CD14-positive monocyte (primary cell): ENCODE measurements around the gene TOM1L2. TPM values are rescaled to one million over a fixed set of nuclear protein-coding genes. Genes with fewer than 3 reads are reported as not detected.

ENCODE experiments used
- DNase-seq, 3 donors: peaks; one replicate each; pipeline ENCODE4 v3.0.0-alpha.2; 2011 to 2022
- H2AFZ ChIP-seq: 2 replicates; pipeline ENCODE4 v1.6.0; 2012; ENCODE audit warnings: mild to moderate bottlenecking, low read depth, low read length, inconsistent platforms; ENCODE audit not compliant: insufficient read depth, poor library complexity, severe bottlenecking
- H3K27ac ChIP-seq, 2 donors: 1 replicate in 1 of 2; 2 replicates in 1 of 2; pipeline ENCODE4 v1.5.1; 2012 to 2013; ENCODE audit warnings: low read length in 2 of 2, control low read depth in 1 of 2, inconsistent platforms in 1 of 2, low read depth in 1 of 2, mild to moderate bottlenecking in 1 of 2
- H3K27me3 ChIP-seq, 2 donors: one replicate each; pipeline versions ENCODE4 v1.6.0 to v1.6.1; 2011 to 2013; ENCODE audit warnings: low read length in 2 of 2; ENCODE audit not compliant: control insufficient read depth in 2 of 2, insufficient read depth in 2 of 2
- H3K36me3 ChIP-seq, 2 donors: replicated peaks in 1 of 2; 1 replicate in 1 of 2; 2 replicates in 1 of 2; pipeline versions ENCODE4 v1.5.1 to v1.6.1; 2012 to 2013; ENCODE audit warnings: low read length in 2 of 2, control low read depth in 1 of 2, inconsistent platforms in 1 of 2, mild to moderate bottlenecking in 1 of 2; ENCODE audit not compliant: insufficient read depth in 2 of 2, control insufficient read depth in 1 of 2
- H3K4me1 ChIP-seq, 2 donors: 1 replicate in 1 of 2; 2 replicates in 1 of 2; pipeline versions ENCODE4 v1.5.1 to v1.6.1; 2012 to 2013; ENCODE audit warnings: low read length in 2 of 2, control low read depth in 1 of 2, inconsistent platforms in 1 of 2, mild to moderate bottlenecking in 1 of 2, moderate library complexity in 1 of 2; ENCODE audit not compliant: insufficient read depth in 2 of 2, control insufficient read depth in 1 of 2
- H3K4me2 ChIP-seq: replicated peaks from 2 replicates; pipeline ENCODE3; 2012; ENCODE audit warnings: low read length, moderate library complexity, mild to moderate bottlenecking; ENCODE audit not compliant: poor library complexity, severe bottlenecking; ENCODE audit errors: extremely low read depth
- H3K4me3 ChIP-seq, 3 experiments: fragments of 200-600 bp in 1 of 3; sonication (generic) in 1 of 3; replicated peaks in 1 of 3; 1 replicate in 2 of 3; 2 replicates in 1 of 3; pipeline ENCODE4 v1.5.1; 2011 to 2013; ENCODE audit warnings: low read length in 3 of 3, mild to moderate bottlenecking in 3 of 3, control low read depth in 2 of 3, low read depth in 2 of 3, inconsistent platforms in 1 of 3, moderate library complexity in 1 of 3
- H3K79me2 ChIP-seq: 2 replicates; pipeline ENCODE4 v1.6.0; 2012; ENCODE audit warnings: mild to moderate bottlenecking, control low read depth, inconsistent platforms, low read length, moderate library complexity; ENCODE audit not compliant: insufficient read depth
- H3K9ac ChIP-seq: 2 replicates; pipeline ENCODE4 v1.6.0; 2017; ENCODE audit warnings: low read length, mild to moderate bottlenecking; ENCODE audit not compliant: insufficient read depth, poor library complexity, severe bottlenecking
- H3K9me3 ChIP-seq, 2 donors: replicated peaks in 1 of 2; 1 replicate in 1 of 2; 2 replicates in 1 of 2; pipeline versions ENCODE4 v1.5.1 to v1.6.1; 2012 to 2013; ENCODE audit warnings: low read length in 2 of 2, control low read depth in 1 of 2; ENCODE audit not compliant: control insufficient read depth in 1 of 2, insufficient read depth in 1 of 2
- H4K20me1 ChIP-seq: 2 replicates; pipeline ENCODE4 v1.6.0; 2012; ENCODE audit warnings: mild to moderate bottlenecking, low read length, control low read depth, moderate library complexity; ENCODE audit not compliant: insufficient read depth
- H3K27ac Mint-ChIP-seq, 7 donors: one replicate each; pipeline ENCODE4 v1.8.0; 2020; ENCODE audit warnings: mild to moderate bottlenecking in 7 of 7, mixed read lengths in 7 of 7, moderate library complexity in 6 of 7, inconsistent platforms in 2 of 7
- H3K27me3 Mint-ChIP-seq, 3 donors: one replicate each; pipeline ENCODE4 v1.8.0; 2021 to 2022; ENCODE audit warnings: low read depth in 3 of 3, mild to moderate bottlenecking in 3 of 3, mixed read lengths in 3 of 3, moderate library complexity in 3 of 3, inconsistent platforms in 1 of 3
- H3K36me3 Mint-ChIP-seq, 2 donors: one replicate each; pipeline ENCODE4 v1.8.0; 2020; ENCODE audit warnings: mixed read lengths in 2 of 2, inconsistent platforms in 1 of 2, mild to moderate bottlenecking in 1 of 2
- H3K4me1 Mint-ChIP-seq: one replicate; pipeline ENCODE4 v1.8.0; 2020; ENCODE audit warnings: mild to moderate bottlenecking, mixed read lengths
- H3K4me3 Mint-ChIP-seq, 2 donors: one replicate each; pipeline ENCODE4 v1.8.0; 2020; ENCODE audit warnings: mild to moderate bottlenecking in 2 of 2, mixed read lengths in 2 of 2, moderate library complexity in 1 of 2
- H3K9me3 Mint-ChIP-seq, 7 donors: one replicate each; pipeline ENCODE4 v1.8.0; 2020 to 2022; ENCODE audit warnings: mixed read lengths in 7 of 7, mild to moderate bottlenecking in 6 of 7, moderate library complexity in 6 of 7, inconsistent platforms in 2 of 7
- CTCF ChIP-seq: fragments of 200-600 bp; IDR thresholded peaks from one replicate; pipeline ENCODE4 v1.8.0; 2022; ENCODE audit warnings: antibody characterized with exemption, mild to moderate bottlenecking
- WGBS: methylation state at CpG from one replicate; pipeline ENCODE4 v1.1.5; 2013; ENCODE audit warnings: missing lambda C conversion rate; ENCODE audit not compliant: insufficient coverage; 5-methylcytosine and 5-hydroxymethylcytosine counted together
- intact Hi-C, 2 donors: fragments of 100-400 bp; cut with micrococcal nuclease; formaldehyde crosslinking; loops; one replicate each; pipeline versions ENCODE4 v1.15.0 to v1.15.1; 2023
- polyA plus RNA-seq, 3 donors: library from polyadenylated mRNA; depleted of rRNA in 1 of 3; unstranded in 2 of 3; stranded (reverse) in 1 of 3; fragments of 300-500 nt in 2 of 3; fragments of >200 nt in 1 of 3; fragmentation: Illumina TruSeq in 2 of 3; gene quantifications; 1 replicate in 2 of 3; 2 replicates in 1 of 3; pipeline ENCODE4 v1.2.3, GENCODE V29; 2012 to 2021

TOM1L2 gene
- polyA plus RNA-seq, 3 donors = 1.7 to 28.2 (median 2.8) TPM

- no peak overlapping the region for H3K4me3 ChIP-seq
- no peak for TF ChIP-seq CTCF
- H3K79me2 ChIP-seq = no peaks in the 10 kb centered on the region
- no peak overlapping the region for H3K27ac Mint-ChIP-seq
- H3K27me3 Mint-ChIP-seq = peaks cover 0 to 2% (median 0%) of the 10 kb centered on the region in 3 donors
- no CpG with 5 or more reads among the region's 3 CpGs for WGBS
- H3K36me3 ChIP-seq = peaks cover 33 to 72% of the 10 kb centered on the region in 2 donors
- no peaks in the 10 kb centered on the region for H3K4me1 Mint-ChIP-seq
- no peak overlapping the region for H2AFZ ChIP-seq
- no peaks in the 10 kb centered on the region for H3K4me1 ChIP-seq
- no peak for DNase-seq
- H3K27ac ChIP-seq = no peak overlapping the region
- no peaks in the 10 kb centered on the region for H3K9me3 Mint-ChIP-seq
- intact Hi-C loops = no loop called here
- H3K9ac ChIP-seq = no peak overlapping the region
- peaks cover 56 to 78% of the 10 kb centered on the region in 2 donors for H3K36me3 Mint-ChIP-seq
- H4K20me1 ChIP-seq = no peaks in the 10 kb centered on the region
- H3K4me3 Mint-ChIP-seq = no peak overlapping the region
- H3K9me3 ChIP-seq = no peaks in the 10 kb centered on the region
- no peak overlapping the region for H3K4me2 ChIP-seq
- no peaks in the 10 kb centered on the region for H3K27me3 ChIP-seq
These were observed 105.8 kb downstream of the TOM1L2 start for GRCh38 chr17:17866425-17866824.

GRCh38 chr17:17865035-17865434 is 107.2 kb downstream of the TOM1L2 start:
- H3K27ac Mint-ChIP-seq = no peak overlapping the region
- peaks cover 54 to 79% of the 10 kb centered on the region in 2 donors for H3K36me3 Mint-ChIP-seq
- H3K4me3 Mint-ChIP-seq = no peak overlapping the region
- Histone ChIP-seq H3K27me3 (no peaks in the 10 kb centered on the region), H3K4me3 (no peak overlapping the region), H3K9ac (no peak overlapping the region), H3K79me2 (no peaks in the 10 kb centered on the region), H3K27ac (no peak overlapping the region), H3K36me3 (peaks cover 34 to 73% of the 10 kb centered on the region in 2 donors), H3K4me2 (no peak overlapping the region), H4K20me1 (no peaks in the 10 kb centered on the region), H3K4me1 (no peaks in the 10 kb centered on the region), H3K9me3 (no peaks in the 10 kb centered on the region), H2AFZ (no peak overlapping the region)
- WGBS = no CpG with 5 or more reads among the region's 1 CpG
- peaks cover 0 to 2% (median 0%) of the 10 kb centered on the region in 3 donors for H3K27me3 Mint-ChIP-seq
- intact Hi-C loops = no loop called here
- no peaks in the 10 kb centered on the region for H3K9me3 Mint-ChIP-seq
- TF ChIP-seq CTCF = no peak
- H3K4me1 Mint-ChIP-seq = peaks cover under 1% of the 10 kb centered on the region
- no peak for DNase-seq
